Loucy (cell line): ENCODE results near the gene POLQ.

ENCODE experiments used
- H2AFZ ChIP-seq: fragments of 200-600 bp; sonication (generic); 2 replicates; pipeline ENCODE4 v1.6.0; 2016; ENCODE audit warnings: antibody characterized with exemption, mild to moderate bottlenecking, low read length, moderate library complexity
- H3F3A ChIP-seq: fragments of 200-600 bp; 2 replicates; pipeline ENCODE4 v1.6.0; 2016; ENCODE audit warnings: antibody characterized with exemption, low read depth, mild to moderate bottlenecking
- H3K27me3 ChIP-seq: fragments of 200-600 bp; sonication (generic); 2 replicates; pipeline ENCODE4 v1.6.1; 2014; ENCODE audit warnings: low read length, mild to moderate bottlenecking; ENCODE audit not compliant: insufficient read depth, poor library complexity, severe bottlenecking
- H3K36me3 ChIP-seq: fragments of 200-600 bp; sonication (generic); 2 replicates; pipeline ENCODE4 v1.6.1; 2016; ENCODE audit warnings: low read length; ENCODE audit not compliant: insufficient read depth
- H3K4me1 ChIP-seq: fragments of 200-600 bp; sonication (generic); 2 replicates; pipeline ENCODE4 v1.5.1; 2014; ENCODE audit warnings: low read length, mild to moderate bottlenecking; ENCODE audit not compliant: insufficient read depth, poor library complexity, severe bottlenecking
- H3K4me2 ChIP-seq: fragments of 200-600 bp; sonication (generic); 2 replicates; pipeline ENCODE4 v1.6.0; 2014; ENCODE audit warnings: antibody characterized with exemption, low read length, low read depth, mild to moderate bottlenecking; ENCODE audit not compliant: poor library complexity, severe bottlenecking
- H3K4me3 ChIP-seq: fragments of 200-600 bp; sonication (generic); 2 replicates; pipeline ENCODE4 v1.5.1; 2014; ENCODE audit warnings: low read length, mild to moderate bottlenecking, mixed read lengths; ENCODE audit not compliant: poor library complexity, severe bottlenecking
- H3K79me2 ChIP-seq: fragments of 200-600 bp; sonication (generic); 2 replicates; pipeline ENCODE4 v1.6.1; 2014; ENCODE audit warnings: low read length; ENCODE audit not compliant: insufficient read depth
- H3K9ac ChIP-seq: fragments of 200-600 bp; sonication (generic); 2 replicates; pipeline ENCODE4 v1.6.0; 2014; ENCODE audit warnings: mild to moderate bottlenecking, low read depth, low read length, moderate library complexity; ENCODE audit not compliant: poor library complexity, severe bottlenecking
- H3K9me2 ChIP-seq: fragments of 200-600 bp; sonication (generic); replicated peaks from 2 replicates; pipeline ENCODE4 v1.6.1; 2016; ENCODE audit warnings: low read depth, low read length, mixed read lengths
- H3K9me3 ChIP-seq: fragments of 200-600 bp; sonication (generic); 2 replicates; pipeline ENCODE4 v1.6.1; 2014; ENCODE audit warnings: mild to moderate bottlenecking, antibody characterized with exemption, low read length, low read depth; ENCODE audit not compliant: insufficient read depth
- H4K20me1 ChIP-seq: fragments of 200-600 bp; sonication (generic); 2 replicates; pipeline ENCODE4 v1.6.0; 2014; ENCODE audit warnings: antibody characterized with exemption, low read length, mild to moderate bottlenecking; ENCODE audit not compliant: insufficient read depth, poor library complexity, severe bottlenecking
- EZH2phosphoT487 ChIP-seq: fragments of 200-600 bp; IDR thresholded peaks from 2 replicates; pipeline ENCODE4 v1.6.1; 2018; ENCODE audit warnings: antibody characterized with exemption, mild to moderate bottlenecking, moderate library complexity, borderline replicate concordance
- TF ChIP-seq, protein P1 (sequence below): fragments of 200-600 bp; sonication (generic); conservative IDR thresholded peaks from 2 replicates; pipeline ENCODE4 v1.5.1; 2014; ENCODE audit warnings: mild to moderate bottlenecking, antibody characterized with exemption, low read length

The POLQ gene

DNA sequence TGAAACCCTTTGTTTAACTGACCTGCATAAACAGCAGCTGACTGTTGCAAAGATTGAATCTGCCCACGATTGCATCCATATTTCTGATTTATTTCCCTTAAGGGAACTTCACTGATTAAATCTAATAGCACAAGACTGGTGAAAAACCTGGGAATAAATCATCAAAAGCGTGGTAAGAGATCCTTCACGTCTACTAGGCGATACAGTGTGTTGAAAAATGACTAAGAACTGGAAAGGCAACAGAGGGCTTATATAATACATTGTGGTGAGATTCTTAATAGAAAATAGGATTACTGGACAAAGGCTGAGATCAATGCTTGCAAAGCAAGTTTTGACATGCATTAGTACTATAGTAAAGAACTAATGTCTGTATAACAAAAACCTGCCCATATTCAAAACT lies 49.0 kb downstream of the POLQ start:
- Histone ChIP-seq H3K4me1 (no peaks in the 10 kb centered on the region), H3K36me3 (peaks cover 22% of the 10 kb centered on the region; the same call in 1 of the 2 replicates), H3K27me3 (no peaks in the 10 kb centered on the region), H2AFZ (no peak overlapping the region), H3K9me2 (no peaks in the 10 kb centered on the region), H3K4me3 (no peak overlapping the region), H4K20me1 (no peaks in the 10 kb centered on the region), H3K79me2 (no peaks in the 10 kb centered on the region), H3F3A (no peaks in the 10 kb centered on the region), H3K9me3 (no peaks in the 10 kb centered on the region), H3K9ac (no peak overlapping the region), H3K4me2 (no peak overlapping the region)
- TF ChIP-seq, protein P1, sequence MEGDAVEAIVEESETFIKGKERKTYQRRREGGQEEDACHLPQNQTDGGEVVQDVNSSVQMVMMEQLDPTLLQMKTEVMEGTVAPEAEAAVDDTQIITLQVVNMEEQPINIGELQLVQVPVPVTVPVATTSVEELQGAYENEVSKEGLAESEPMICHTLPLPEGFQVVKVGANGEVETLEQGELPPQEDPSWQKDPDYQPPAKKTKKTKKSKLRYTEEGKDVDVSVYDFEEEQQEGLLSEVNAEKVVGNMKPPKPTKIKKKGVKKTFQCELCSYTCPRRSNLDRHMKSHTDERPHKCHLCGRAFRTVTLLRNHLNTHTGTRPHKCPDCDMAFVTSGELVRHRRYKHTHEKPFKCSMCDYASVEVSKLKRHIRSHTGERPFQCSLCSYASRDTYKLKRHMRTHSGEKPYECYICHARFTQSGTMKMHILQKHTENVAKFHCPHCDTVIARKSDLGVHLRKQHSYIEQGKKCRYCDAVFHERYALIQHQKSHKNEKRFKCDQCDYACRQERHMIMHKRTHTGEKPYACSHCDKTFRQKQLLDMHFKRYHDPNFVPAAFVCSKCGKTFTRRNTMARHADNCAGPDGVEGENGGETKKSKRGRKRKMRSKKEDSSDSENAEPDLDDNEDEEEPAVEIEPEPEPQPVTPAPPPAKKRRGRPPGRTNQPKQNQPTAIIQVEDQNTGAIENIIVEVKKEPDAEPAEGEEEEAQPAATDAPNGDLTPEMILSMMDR, result no peak
- TF ChIP-seq EZH2phosphoT487, result no peak

DNA sequence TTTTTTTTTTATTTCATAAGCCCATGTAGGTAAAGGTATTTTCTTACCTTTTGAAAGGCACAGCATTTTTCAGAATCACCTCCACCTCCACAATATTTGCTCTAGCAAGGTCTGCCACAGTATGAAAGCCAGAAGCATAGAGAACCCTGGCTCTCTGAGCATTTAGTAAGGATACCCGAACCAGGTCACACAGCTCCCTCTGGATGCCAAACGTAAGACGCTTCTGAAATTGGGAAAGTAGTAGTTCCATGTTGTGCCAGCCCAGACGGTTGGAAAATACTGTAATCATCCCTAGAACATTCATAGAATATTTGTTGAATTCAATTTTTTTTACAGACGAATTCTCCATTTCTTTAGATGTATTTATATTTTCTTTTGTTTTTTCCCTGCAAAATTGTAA lies 52.4 kb downstream of the POLQ start:
- no peak for TF ChIP-seq EZH2phosphoT487
- no peak overlapping the region for H3K4me3 ChIP-seq
- H3K9ac ChIP-seq, result no peak overlapping the region
- H3K9me3 ChIP-seq, result no peaks in the 10 kb centered on the region
- no peaks in the 10 kb centered on the region for H3K4me1 ChIP-seq
- H3K36me3 ChIP-seq, result peaks cover 45% of the 10 kb centered on the region; the same call in 1 of the 2 replicates
- H3K4me2 ChIP-seq, result no peak overlapping the region
- no peaks in the 10 kb centered on the region for H4K20me1 ChIP-seq
- H3K27me3 ChIP-seq, result no peaks in the 10 kb centered on the region
- no peaks in the 10 kb centered on the region for H3K9me2 ChIP-seq
- no peaks in the 10 kb centered on the region for H3K79me2 ChIP-seq
- no peaks in the 10 kb centered on the region for H3F3A ChIP-seq
- no peak overlapping the region for H2AFZ ChIP-seq

DNA sequence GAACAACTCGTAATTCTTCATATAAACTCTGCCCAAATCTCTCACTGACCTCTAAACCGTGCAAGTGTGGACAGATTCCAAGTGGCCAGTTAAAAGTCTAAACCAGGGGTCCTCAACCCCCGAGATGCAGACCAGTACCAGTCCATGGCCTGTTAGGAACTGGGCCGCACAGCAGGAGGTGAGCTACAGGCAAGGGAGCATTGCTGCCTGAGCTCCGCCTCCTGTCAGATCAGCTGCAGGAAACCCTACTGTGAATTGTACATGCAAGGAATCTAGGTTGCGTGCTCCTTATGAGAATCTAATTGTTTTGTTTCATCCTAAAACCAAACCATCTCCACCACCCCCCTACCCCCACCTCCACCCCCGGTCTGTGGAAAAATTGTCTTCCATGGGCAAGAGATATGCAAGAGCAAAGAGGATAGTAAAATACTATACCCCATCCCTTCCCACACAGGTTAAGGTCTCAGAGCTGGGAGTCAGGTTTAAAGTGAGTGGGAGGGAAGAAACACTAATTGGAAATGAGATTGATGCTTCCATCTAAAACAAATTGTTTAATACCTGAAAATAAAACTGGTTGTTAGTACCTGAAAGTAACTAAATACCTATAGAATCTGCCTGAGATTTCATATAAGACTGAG lies 54.0 kb downstream of the POLQ start:
- H3K4me2 ChIP-seq, result no peak overlapping the region
- peaks cover 51% of the 10 kb centered on the region; the same call in 1 of the 2 replicates for H3K36me3 ChIP-seq
- no peaks in the 10 kb centered on the region for H3K9me2 ChIP-seq
- H3K9me3 ChIP-seq, result no peaks in the 10 kb centered on the region
- no peak overlapping the region for H3K4me3 ChIP-seq
- no peaks in the 10 kb centered on the region for H3K27me3 ChIP-seq
- no peaks in the 10 kb centered on the region for H3F3A ChIP-seq
- no peaks in the 10 kb centered on the region for H3K4me1 ChIP-seq
- H2AFZ ChIP-seq, result no peak overlapping the region
- H3K79me2 ChIP-seq, result no peaks in the 10 kb centered on the region
- TF ChIP-seq, protein P1, result no peak
- TF ChIP-seq EZH2phosphoT487, result no peak
- H4K20me1 ChIP-seq, result no peaks in the 10 kb centered on the region
- H3K9ac ChIP-seq, result no peak overlapping the region

DNA sequence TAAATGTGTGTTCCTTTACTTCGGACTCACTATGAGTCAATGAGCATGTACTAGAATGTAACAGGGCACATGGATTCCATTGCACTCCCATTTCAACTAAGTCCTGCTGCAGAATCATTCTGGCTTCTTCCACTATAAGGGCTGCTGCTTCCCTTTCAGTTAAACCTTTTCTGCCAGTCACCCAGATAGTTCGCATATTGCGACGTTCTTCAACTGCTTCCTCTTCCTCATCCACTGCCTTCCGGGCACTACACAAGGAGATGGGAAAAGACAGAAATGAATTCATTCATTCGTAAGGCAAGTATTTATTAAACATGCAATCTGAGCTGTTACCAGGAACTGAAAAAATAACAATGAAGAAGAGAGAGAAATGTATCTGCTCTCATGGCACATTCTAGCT lies 55.6 kb downstream of the POLQ start:
- no peaks in the 10 kb centered on the region for H3K79me2 ChIP-seq
- TF ChIP-seq, protein P1, result no peak
- no peak for TF ChIP-seq EZH2phosphoT487
- H3F3A ChIP-seq, result no peaks in the 10 kb centered on the region
- H4K20me1 ChIP-seq, result no peaks in the 10 kb centered on the region
- no peak overlapping the region for H3K4me2 ChIP-seq
- H3K36me3 ChIP-seq, result peaks cover 42% of the 10 kb centered on the region; the same call in 1 of the 2 replicates
- no peaks in the 10 kb centered on the region for H3K4me1 ChIP-seq
- no peaks in the 10 kb centered on the region for H3K9me3 ChIP-seq
- no peak overlapping the region for H3K9ac ChIP-seq
- no peak overlapping the region for H3K4me3 ChIP-seq
- H3K9me2 ChIP-seq, result no peaks in the 10 kb centered on the region
- no peak overlapping the region for H2AFZ ChIP-seq
- no peaks in the 10 kb centered on the region for H3K27me3 ChIP-seq
